Measurements from ENCODE around the gene PMM2. TPM values are rescaled to one million over a fixed set of nuclear protein-coding genes. Genes with fewer than 3 reads are reported as not detected.

The PMM2 gene
- total and polyA plus RNA-seq, 2 donors (not counting 3 experiments of a cell fraction or from before 2014, with no cell fraction given): 29.0 to 61.3 TPM

GRCh38 chr16:8882725-8883377 lies 85.2 kb downstream of the PMM2 start:
- no peak for DNase-seq (ENCODE audit: low read depth, low spot score)
- CTCF ChIA-PET: interaction anchor here (1.1 to 6.8 kb wide), 4 partner anchors 13 to 252 kb away, joined by 3 to 67 read pairs (median 14); partner anchors contain the start of gene CARHSP1

More at GRCh38 chr16:8882725-8883377, 85.2 kb downstream of the PMM2 start:
- FAIRE-seq: no peak
- H4K20me1 ChIP-seq (replicated peaks; ENCODE audit: control insufficient read depth, extremely low read depth, insufficient read depth, low read length): no peaks in the 10 kb centered on the region
- peaks cover 0 to 1% of the 10 kb centered on the region in 2 experiments for H3K36me3 ChIP-seq (ENCODE audit: control insufficient read depth in 2 of 2, extremely low read depth in 1 of 2, insufficient read depth in 2 of 2, low read length in 2 of 2)
- H3K9me3 ChIP-seq (replicated peaks; ENCODE audit: control insufficient read depth, insufficient read depth, low read length): no peaks in the 10 kb centered on the region
- no peak overlapping the region for H3K4me2 ChIP-seq (ENCODE audit: insufficient read depth, low read length)
- H3K27me3 ChIP-seq (ENCODE audit: control insufficient read depth in 2 of 2, insufficient read depth in 2 of 2, low read length in 2 of 2): peaks cover 0 to 2% of the 10 kb centered on the region in 2 experiments
- no peak overlapping the region for H3K27ac ChIP-seq (ENCODE audit: insufficient read depth, low read depth, low read length)
- TF ChIP-seq GATA2 (IDR thresholded peaks at IDR 0.05; ENCODE audit: insufficient read depth, insufficient read length, low read depth, low read length): no peak
- no peak for TF ChIP-seq MAX (IDR thresholded peaks at IDR 0.05; ENCODE audit: insufficient read depth, insufficient read length)
- TF ChIP-seq JUN (IDR thresholded peaks at IDR 0.05; ENCODE audit: borderline replicate concordance, insufficient read depth, insufficient read length, low read depth): no peak
- no peak for TF ChIP-seq EZH2 (IDR thresholded peaks at IDR 0.05; ENCODE audit: borderline replicate concordance, low read depth, low read length, severe bottlenecking)
- TF ChIP-seq CTCF (IDR thresholded peaks at IDR 0.05; ENCODE audit: extremely low read depth in 1 of 2, insufficient read depth in 1 of 2, low read depth in 1 of 2, low read length in 2 of 2): no peak
- no peak for TF ChIP-seq POLR2A (IDR thresholded peaks at IDR 0.05; ENCODE audit: low read depth, low read length)
- no peak for TF ChIP-seq FOS (IDR thresholded peaks at IDR 0.05; ENCODE audit: borderline replicate concordance, insufficient read depth, low read length)
- TF ChIP-seq POLR2AphosphoS5 (IDR thresholded peaks at IDR 0.05; ENCODE audit: insufficient read depth, low read depth, low read length): no peak
- no peak for TF ChIP-seq MYC (IDR thresholded peaks at IDR 0.05; ENCODE audit: low read depth, low read length)
- H3K4me1 ChIP-seq (ENCODE audit: control insufficient read depth, extremely low read depth, insufficient read depth, low read length): peaks cover 12% of the 10 kb centered on the region
- POLR2A ChIA-PET: no interaction called here
- intact Hi-C loops (cut with micrococcal nuclease) (loop anchor here (1.0 kb wide), 1 partner anchor 316 kb away; no protein-coding TSS in a partner anchor), dilution Hi-C loops (cut with MboI; ENCODE audit: extremely low pct_ligation_motif_present, low sequenced_read_pairs) (no loop called here)
- no peaks in the 10 kb centered on the region for H3K79me2 ChIP-seq (ENCODE audit: control insufficient read depth, insufficient read depth, low read length)
- no peak overlapping the region for H2AFZ ChIP-seq (ENCODE audit: low read depth, low read length)
- BruUV-seq (replicated peaks): no TSS peak
- H3K9me1 ChIP-seq (replicated peaks; ENCODE audit: control insufficient read depth, extremely low read depth, insufficient read depth, low read length): no peaks in the 10 kb centered on the region
- no peak overlapping the region for H3K4me3 ChIP-seq (replicated peaks in 1 of 3; ENCODE audit: insufficient read depth in 1 of 3, low read depth in 1 of 3, low read length in 3 of 3)
- no peak overlapping the region for H3K9ac ChIP-seq (replicated peaks; ENCODE audit: extremely low read depth, insufficient read depth, low read length)
